K562 (cell line): ENCODE results near the gene DPM2. TPM values are rescaled to one million over a fixed set of nuclear protein-coding genes. Genes with fewer than 3 reads are reported as not detected.

Source experiments
- FOXK2 ChIP-seq, 2 experiments: fragments of 450-650 bp; IDR thresholded peaks in 1 of 2; conservative IDR thresholded peaks in 1 of 2; 2 replicates each; pipeline ENCODE4 v1.6.1; 2016; ENCODE audit warnings: low read depth in 2 of 2, mild to moderate bottlenecking in 1 of 2
- HNRNPK ChIP-seq: fragments of 200-400 bp; formaldehyde crosslinking; IDR thresholded peaks from one replicate; pipeline ENCODE4 v1.6.1; 2018; ENCODE audit warnings: mild to moderate bottlenecking, low read depth, low read length; ENCODE audit not compliant: poor library complexity, severe bottlenecking
- KDM1A ChIP-seq, 2 experiments: fragments of 450-650 bp; IDR thresholded peaks; 2 replicates each; pipeline ENCODE4 v1.6.1; 2016; ENCODE audit warnings: mild to moderate bottlenecking in 2 of 2
- KLF1 ChIP-seq: fragments of 450-650 bp; IDR thresholded peaks from 2 replicates; pipeline ENCODE4 v1.6.1; 2016; ENCODE audit warnings: missing genetic modification characterization, missing compliant biosample characterization
- LARP7 ChIP-seq: fragments of 450-650 bp; IDR thresholded peaks from 2 replicates; pipeline ENCODE4 v1.6.1; 2016
- MAFG ChIP-seq: fragments of 450-650 bp; conservative IDR thresholded peaks from 2 replicates; pipeline ENCODE4 v1.6.1; 2016; ENCODE audit warnings: missing genetic modification characterization, missing compliant biosample characterization
- MEF2A ChIP-seq: IDR thresholded peaks from 2 replicates; pipeline ENCODE4 v1.6.1; 2011; ENCODE audit warnings: low read depth, mild to moderate bottlenecking, low read length, moderate library complexity; ENCODE audit not compliant: control insufficient read depth
- MTA3 ChIP-seq: fragments of 450-650 bp; formaldehyde crosslinking; IDR thresholded peaks from 2 replicates; pipeline ENCODE4 v1.6.1; 2017; ENCODE audit warnings: mild to moderate bottlenecking, borderline replicate concordance
- NFXL1 ChIP-seq: fragments of 450-650 bp; formaldehyde crosslinking; IDR thresholded peaks from 2 replicates; pipeline ENCODE4 v1.4.0; 2021; ENCODE audit warnings: mild to moderate bottlenecking
- PHTF2 ChIP-seq: fragments of 250-450 bp; sonication (Bioruptor Pico); IDR thresholded peaks from 2 replicates; pipeline ENCODE4 v1.5.0; 2021; ENCODE audit warnings: mild to moderate bottlenecking
- POLR2B ChIP-seq: fragments of 450-650 bp; IDR thresholded peaks from 2 replicates; pipeline ENCODE4 v1.6.1; 2018; ENCODE audit warnings: low read depth; ENCODE audit not compliant: partially characterized antibody
- RERE ChIP-seq: sonication (generic); formaldehyde crosslinking; IDR thresholded peaks from 2 replicates; pipeline ENCODE4 v1.8.0; 2023; ENCODE audit warnings: missing genetic modification reagents, mild to moderate bottlenecking, borderline replicate concordance
- ZBTB5 ChIP-seq: fragments of 450-650 bp; IDR thresholded peaks from 2 replicates; pipeline ENCODE4 v1.6.1; 2017; ENCODE audit warnings: antibody characterized with exemption
- polyA plus RNA-seq, 8 experiments: library from polyadenylated mRNA; depleted of rRNA in 4 of 8; stranded (reverse) in 5 of 8; unstranded in 3 of 8; fragments of >200 nt; fragmentation: Nextera tagmentation in 2 of 8; fragmentation: Illumina TruSeq in 1 of 8; extraction: Ambion mirVana in 2 of 8; extraction: Trizol in 1 of 8; gene quantifications; 2 replicates each; pipeline versions ENCODE4 v1.2.1 to v1.2.3, GENCODE V29; 2011 to 2014; ENCODE audit warnings: inconsistent platforms in 1 of 8, missing spikeins in 1 of 8
- total RNA-seq, 7 experiments: library from RNA; depleted of rRNA in 6 of 7; stranded (reverse); fragments of >200 nt in 6 of 7; fragmentation: Illumina TruSeq in 2 of 7; extraction: Trizol in 2 of 7; gene quantifications; 2 replicates each; pipeline versions ENCODE4 v1.2.1 to v1.2.3, GENCODE V29; 2011 to 2021; ENCODE audit warnings: low replicate concordance in 1 of 7
- TF ChIP-seq, protein P1 (sequence below): sonication (generic); formaldehyde crosslinking; IDR thresholded peaks from 2 replicates; pipeline ENCODE4 v1.4.0; 2020; ENCODE audit warnings: mild to moderate bottlenecking, missing genetic modification reagents
- TF ChIP-seq, protein P2 (sequence below): IDR thresholded peaks from 2 replicates; pipeline ENCODE4 v1.6.1; 2011; ENCODE audit warnings: borderline replicate concordance, low read depth, mild to moderate bottlenecking, moderate library complexity, low read length; ENCODE audit not compliant: insufficient read depth, poor library complexity, severe bottlenecking

DPM2 gene
- total and polyA plus RNA-seq, 9 of the 15 experiments (the other 6 are each of a cell fraction or from before 2014, with no cell fraction given): 43.5 to 126 (median 71.1) TPM

DNA sequence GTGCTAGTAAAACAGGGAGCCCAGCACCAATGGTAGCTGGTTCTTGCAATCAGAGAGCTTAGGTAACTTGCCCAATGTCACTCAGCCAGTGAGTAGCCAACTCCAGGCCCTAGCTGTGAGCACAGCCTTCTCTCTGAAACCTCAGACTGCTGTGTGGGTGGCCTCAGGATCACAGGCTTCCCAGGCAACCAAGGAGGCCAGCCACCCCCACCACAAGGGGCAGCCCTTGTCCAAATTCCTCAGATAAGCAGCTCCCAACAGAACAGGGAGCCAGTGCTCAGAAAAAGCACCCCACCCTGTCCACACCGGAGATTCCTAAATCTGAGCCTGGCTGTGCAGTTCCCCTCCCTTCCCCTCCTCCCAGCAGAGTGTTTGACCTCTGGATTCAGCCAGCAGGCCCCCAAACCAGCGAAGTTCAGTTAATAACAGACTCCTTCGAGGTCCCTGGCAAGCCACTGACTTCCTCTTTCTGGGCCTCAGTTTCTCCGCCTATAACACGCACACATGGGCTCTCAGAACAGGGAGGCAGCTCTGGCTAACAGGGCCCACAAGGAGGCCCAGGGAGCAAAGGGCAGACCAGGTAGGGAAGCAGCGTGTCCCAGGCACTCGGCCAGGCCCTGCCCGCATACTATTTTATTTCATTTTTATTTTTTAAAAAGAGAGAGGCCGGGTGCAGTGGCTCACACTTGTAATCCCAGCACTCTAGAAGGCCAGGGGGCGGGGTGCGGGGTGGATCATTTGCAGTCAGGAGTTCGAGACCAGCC is 40.4 kb upstream of the DPM2 start (continued):
- TF ChIP-seq, protein P1, sequence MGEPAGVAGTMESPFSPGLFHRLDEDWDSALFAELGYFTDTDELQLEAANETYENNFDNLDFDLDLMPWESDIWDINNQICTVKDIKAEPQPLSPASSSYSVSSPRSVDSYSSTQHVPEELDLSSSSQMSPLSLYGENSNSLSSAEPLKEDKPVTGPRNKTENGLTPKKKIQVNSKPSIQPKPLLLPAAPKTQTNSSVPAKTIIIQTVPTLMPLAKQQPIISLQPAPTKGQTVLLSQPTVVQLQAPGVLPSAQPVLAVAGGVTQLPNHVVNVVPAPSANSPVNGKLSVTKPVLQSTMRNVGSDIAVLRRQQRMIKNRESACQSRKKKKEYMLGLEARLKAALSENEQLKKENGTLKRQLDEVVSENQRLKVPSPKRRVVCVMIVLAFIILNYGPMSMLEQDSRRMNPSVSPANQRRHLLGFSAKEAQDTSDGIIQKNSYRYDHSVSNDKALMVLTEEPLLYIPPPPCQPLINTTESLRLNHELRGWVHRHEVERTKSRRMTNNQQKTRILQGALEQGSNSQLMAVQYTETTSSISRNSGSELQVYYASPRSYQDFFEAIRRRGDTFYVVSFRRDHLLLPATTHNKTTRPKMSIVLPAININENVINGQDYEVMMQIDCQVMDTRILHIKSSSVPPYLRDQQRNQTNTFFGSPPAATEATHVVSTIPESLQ: no peak
- no peak for TF ChIP-seq RERE (CRISPR knock-in tag)
- no peak for TF ChIP-seq PHTF2 (CRISPR knock-in tag)
- no peak for TF ChIP-seq POLR2B
- no peak for TF ChIP-seq FOXK2 (conservative IDR thresholded peaks at IDR 0.05 in 1 of 2, IDR thresholded peaks at IDR 0.05 in 1 of 2; ENCODE audit: low read depth in 2 of 2)
- no peak for TF ChIP-seq ZBTB5
- no peak for TF ChIP-seq LARP7
- TF ChIP-seq, protein P2, sequence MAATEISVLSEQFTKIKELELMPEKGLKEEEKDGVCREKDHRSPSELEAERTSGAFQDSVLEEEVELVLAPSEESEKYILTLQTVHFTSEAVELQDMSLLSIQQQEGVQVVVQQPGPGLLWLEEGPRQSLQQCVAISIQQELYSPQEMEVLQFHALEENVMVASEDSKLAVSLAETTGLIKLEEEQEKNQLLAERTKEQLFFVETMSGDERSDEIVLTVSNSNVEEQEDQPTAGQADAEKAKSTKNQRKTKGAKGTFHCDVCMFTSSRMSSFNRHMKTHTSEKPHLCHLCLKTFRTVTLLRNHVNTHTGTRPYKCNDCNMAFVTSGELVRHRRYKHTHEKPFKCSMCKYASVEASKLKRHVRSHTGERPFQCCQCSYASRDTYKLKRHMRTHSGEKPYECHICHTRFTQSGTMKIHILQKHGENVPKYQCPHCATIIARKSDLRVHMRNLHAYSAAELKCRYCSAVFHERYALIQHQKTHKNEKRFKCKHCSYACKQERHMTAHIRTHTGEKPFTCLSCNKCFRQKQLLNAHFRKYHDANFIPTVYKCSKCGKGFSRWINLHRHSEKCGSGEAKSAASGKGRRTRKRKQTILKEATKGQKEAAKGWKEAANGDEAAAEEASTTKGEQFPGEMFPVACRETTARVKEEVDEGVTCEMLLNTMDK: peak; percentile 44
- no peak for TF ChIP-seq MEF2A
- no peak for TF ChIP-seq MAFG (tag)
- TF ChIP-seq KDM1A (IDR thresholded peaks at IDR 0.05): peak in 1 of 2 experiments; percentile 74; a peak in 3 of 4 replicates
- TF ChIP-seq NFXL1: no peak
- TF ChIP-seq HNRNPK: no peak
- TF ChIP-seq MTA3: no peak
- no peak for TF ChIP-seq KLF1 (tag)
